Keratinocyte (primary cell): ENCODE data around the gene CLDN14. TPM values are rescaled to one million over a fixed set of nuclear protein-coding genes. Genes with fewer than 3 reads are reported as not detected.

Experiments
- DNase-seq: peaks from one replicate; pipeline ENCODE4 v3.0.0-alpha.2; 2011; ENCODE audit warnings: low read depth, missing footprints, low spot score
- FAIRE-seq: peaks from 2 replicates; lab custom pipeline; 2011; peaks lifted over from hg19 to GRCh38; lab: Jason Lieb, UNC
- H2AFZ ChIP-seq: 2 replicates; pipeline ENCODE4 v1.6.0; 2012; ENCODE audit warnings: low read length, control low read depth, inconsistent platforms; ENCODE audit not compliant: control insufficient read depth
- H3K27ac ChIP-seq: 2 replicates; pipeline ENCODE4 v1.5.1; 2011; ENCODE audit warnings: low read length; ENCODE audit not compliant: control insufficient read depth, insufficient read depth
- H3K27me3 ChIP-seq: 3 replicates; pipeline ENCODE4 v1.6.0; 2011; ENCODE audit warnings: low read length; ENCODE audit not compliant: control insufficient read depth, insufficient read depth; ENCODE audit errors: extremely low read depth
- H3K36me3 ChIP-seq, 2 experiments: 2 replicates in 1 of 2; 3 replicates in 1 of 2; pipeline ENCODE4 v1.5.1; 2011; ENCODE audit warnings: low read length in 2 of 2, mild to moderate bottlenecking in 1 of 2; ENCODE audit not compliant: control insufficient read depth in 2 of 2, insufficient read depth in 2 of 2; ENCODE audit errors: extremely low read depth in 1 of 2
- H3K4me1 ChIP-seq: 3 replicates; pipeline ENCODE4 v1.5.1; 2011; ENCODE audit warnings: low read length; ENCODE audit not compliant: control insufficient read depth, insufficient read depth; ENCODE audit errors: extremely low read depth
- H3K4me2 ChIP-seq: 3 replicates; pipeline ENCODE4 v1.6.0; 2011; ENCODE audit warnings: low read depth, low read length; ENCODE audit not compliant: control insufficient read depth, insufficient read depth; ENCODE audit errors: extremely low read depth
- H3K4me3 ChIP-seq, 3 experiments: fragments of 200-600 bp in 1 of 3; sonication (generic) in 1 of 3; 2 replicates in 2 of 3; 3 replicates in 1 of 3; pipeline ENCODE4 v1.5.1; 2011 to 2016; ENCODE audit warnings: low read length in 3 of 3, mild to moderate bottlenecking in 3 of 3, control low read depth in 2 of 3, inconsistent platforms in 1 of 3, low read depth in 1 of 3, mixed read lengths in 1 of 3, mixed run types in 1 of 3, moderate library complexity in 1 of 3; ENCODE audit not compliant: control insufficient read depth in 2 of 3, insufficient read depth in 2 of 3; ENCODE audit errors: extremely low read depth in 1 of 3
- H3K79me2 ChIP-seq: 2 replicates; pipeline ENCODE4 v1.6.0; 2012; ENCODE audit warnings: low read length; ENCODE audit not compliant: control insufficient read depth, insufficient read depth
- H3K9ac ChIP-seq: 3 replicates; pipeline ENCODE4 v1.6.0; 2011; ENCODE audit warnings: low read length; ENCODE audit not compliant: control insufficient read depth, insufficient read depth; ENCODE audit errors: extremely low read depth
- H3K9me1 ChIP-seq: 3 replicates; pipeline ENCODE4 v1.6.0; 2011; ENCODE audit warnings: low read length; ENCODE audit not compliant: control insufficient read depth, insufficient read depth; ENCODE audit errors: extremely low read depth
- H3K9me3 ChIP-seq: 2 replicates; pipeline ENCODE4 v1.5.1; 2012; ENCODE audit warnings: low read depth, low read length; ENCODE audit not compliant: control insufficient read depth
- H4K20me1 ChIP-seq: 3 replicates; pipeline ENCODE4 v1.6.0; 2011; ENCODE audit warnings: low read length; ENCODE audit not compliant: control insufficient read depth, insufficient read depth; ENCODE audit errors: extremely low read depth
- CTCF ChIP-seq, 3 experiments: IDR thresholded peaks in 1 of 3; conservative IDR thresholded peaks in 1 of 3; optimal IDR thresholded peaks in 1 of 3; 2 replicates in 2 of 3; 3 replicates in 1 of 3; pipeline versions ENCODE3 to v1.5.1; 2011; ENCODE audit warnings: low read length in 3 of 3, mild to moderate bottlenecking in 3 of 3, moderate library complexity in 2 of 3, control low read depth in 1 of 3, inconsistent platforms in 1 of 3; ENCODE audit not compliant: insufficient read depth in 2 of 3; ENCODE audit errors: extremely low read depth in 1 of 3
- EZH2 ChIP-seq: IDR thresholded peaks from one replicate; pipeline ENCODE4 v1.6.1; 2012; ENCODE audit warnings: inconsistent platforms, mild to moderate bottlenecking, low read length, moderate library complexity
- dilution Hi-C: fragments of 300-500 bp; cut with MboI; formaldehyde crosslinking; loops from one replicate; pipeline ENCODE4 v1.7.0; 2020; ENCODE audit warnings: low sequenced_read_pairs; ENCODE audit not compliant: extremely low pct_ligation_motif_present
- polyA plus RNA-seq, 5 experiments: library from polyadenylated mRNA; depleted of rRNA in 3 of 5; stranded (reverse) in 3 of 5; stranded (forward) in 1 of 5; unstranded in 1 of 5; fragments of >200 nt; gene quantifications; 1 replicate in 1 of 5; 2 replicates in 3 of 5; 3 replicates in 1 of 5; pipeline versions ENCODE4 v1.2.1 to v1.2.3, GENCODE V29; 2011 to 2012; ENCODE audit warnings: missing spikeins in 2 of 5, low read depth in 1 of 5, low replicate concordance in 1 of 5

Gene CLDN14
- polyA plus RNA-seq, 1 donor (not counting 4 experiments of a cell fraction or from before 2014, with no cell fraction given): not detected

- Histone ChIP-seq H3K4me1 (no peaks in the 10 kb centered on the region), H3K9me1 (no peaks in the 10 kb centered on the region), H4K20me1 (no peaks in the 10 kb centered on the region), H3K4me2 (no peak overlapping the region), H3K9me3 (no peaks in the 10 kb centered on the region), H3K36me3 (no peaks in the 10 kb centered on the region), H3K4me3 (no peak overlapping the region), H3K27ac (no peak overlapping the region), H3K79me2 (no peaks in the 10 kb centered on the region), H3K9ac (no peak overlapping the region), H3K27me3 (no peaks in the 10 kb centered on the region), H2AFZ (no peak overlapping the region)
- FAIRE-seq: no peak
- dilution Hi-C loops: no loop called here
- no peak for DNase-seq
- TF ChIP-seq EZH2 (no peak), CTCF (optimal IDR thresholded peaks at IDR 0.05 in 1 of 3, IDR thresholded peaks at IDR 0.05 in 1 of 3, conservative IDR thresholded peaks at IDR 0.05 in 1 of 3; ENCODE audit: extremely low read depth in 1 of 3, insufficient read depth in 2 of 3, low read length in 3 of 3) (no peak)
Observed at GRCh38 chr21:36452281-36452825, 27.6 kb downstream of the CLDN14 start.

GRCh38 chr21:36451506-36451905, 28.4 kb downstream of the CLDN14 start:
- Histone ChIP-seq H3K9me1 (no peaks in the 10 kb centered on the region), H3K9ac (no peak overlapping the region), H3K4me3 (no peak overlapping the region), H4K20me1 (no peaks in the 10 kb centered on the region), H2AFZ (no peak overlapping the region), H3K4me2 (no peak overlapping the region), H3K9me3 (no peaks in the 10 kb centered on the region), H3K27ac (no peak overlapping the region), H3K27me3 (no peaks in the 10 kb centered on the region), H3K36me3 (no peaks in the 10 kb centered on the region), H3K79me2 (no peaks in the 10 kb centered on the region), H3K4me1 (no peaks in the 10 kb centered on the region)
- DNase-seq (no peak), FAIRE-seq (no peak)
- TF ChIP-seq CTCF (optimal IDR thresholded peaks at IDR 0.05 in 1 of 3, IDR thresholded peaks at IDR 0.05 in 1 of 3, conservative IDR thresholded peaks at IDR 0.05 in 1 of 3; ENCODE audit: extremely low read depth in 1 of 3, insufficient read depth in 2 of 3, low read length in 3 of 3) (no peak), EZH2 (no peak)
- dilution Hi-C loops: no loop called here
